Hematopoietic multipotent progenitor cell (in vitro differentiated cells): ENCODE measurements around the gene CCDC149. TPM values are rescaled to one million over a fixed set of nuclear protein-coding genes. Genes with fewer than 3 reads are reported as not detected.
"Not testable (repeated sequence)": the region's sequence is repeated elsewhere in the genome, so short reads cannot be mapped to it uniquely, and the experiment has no call there.

ENCODE experiments used
- DNase-seq, 3 donors: peaks; one replicate each; pipeline ENCODE4 v3.0.0-alpha.2; 2011 to 2015; ENCODE audit warnings: low read depth in 2 of 3, low spot score in 2 of 3
- total RNA-seq: library from RNA; depleted of rRNA; stranded (reverse); fragments of >200 nt; gene quantifications from one replicate; pipeline ENCODE4 v1.2.3, GENCODE V29; 2012

CCDC149 gene
- total RNA-seq, 1 donor: 2.7 TPM

GRCh38 chr4:24917076-24917856 is 4.4 kb upstream of the CCDC149 start:
- no peak for DNase-seq

GRCh38 chr4:24915121-24915922 is 2.5 kb upstream of the CCDC149 start:
- DNase-seq: no peak

DNA sequence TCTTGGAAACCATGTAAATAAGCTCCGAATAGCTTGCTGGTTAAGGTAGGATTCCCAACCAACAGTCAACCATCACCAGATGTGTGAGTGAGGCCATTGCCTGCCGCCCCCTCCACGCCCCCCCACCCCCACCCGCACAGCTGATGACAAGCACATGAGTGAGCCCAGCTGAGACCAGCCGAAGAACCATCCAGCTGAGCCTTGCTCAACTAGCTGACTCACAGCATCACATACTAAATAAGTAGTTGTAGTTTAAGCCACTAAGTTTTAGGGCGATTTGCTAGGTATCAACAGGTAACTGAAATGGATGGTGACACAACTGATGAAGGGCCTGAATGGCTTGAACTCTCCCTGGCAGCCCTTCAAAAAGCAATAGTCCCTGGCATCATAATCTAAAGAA is 1.6 kb upstream of the CCDC149 start:
- no peak for DNase-seq

GRCh38 chr4:24913119-24913485 is 260 bp upstream of the CCDC149 start:
- peak in 2 of 3 donors; percentile 9 to 26 for DNase-seq

- DNase-seq: no peak
These were observed 2.3 kb downstream of the CCDC149 start for GRCh38 chr4:24910499-24910898.

DNA sequence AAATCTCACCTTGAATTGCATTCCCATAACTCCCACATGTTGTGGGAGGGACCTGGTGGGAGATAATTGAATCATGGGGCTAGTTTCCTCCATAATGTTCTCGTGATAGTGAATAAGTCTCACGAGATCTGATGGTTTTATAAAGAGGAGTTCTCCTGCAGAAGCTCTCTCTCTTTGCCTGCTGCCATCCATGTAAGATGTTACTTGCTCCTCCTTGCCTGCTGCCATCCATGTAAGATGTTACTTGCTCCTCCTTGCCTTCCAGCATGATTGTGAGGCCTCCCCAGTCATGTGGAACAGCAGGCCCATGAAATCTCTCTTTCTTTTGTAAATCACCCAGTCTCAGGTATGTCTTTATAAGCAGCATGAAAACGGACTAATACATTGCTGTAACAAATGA is 3.2 kb downstream of the CCDC149 start:
- DNase-seq: not testable (repeated sequence)

DNA sequence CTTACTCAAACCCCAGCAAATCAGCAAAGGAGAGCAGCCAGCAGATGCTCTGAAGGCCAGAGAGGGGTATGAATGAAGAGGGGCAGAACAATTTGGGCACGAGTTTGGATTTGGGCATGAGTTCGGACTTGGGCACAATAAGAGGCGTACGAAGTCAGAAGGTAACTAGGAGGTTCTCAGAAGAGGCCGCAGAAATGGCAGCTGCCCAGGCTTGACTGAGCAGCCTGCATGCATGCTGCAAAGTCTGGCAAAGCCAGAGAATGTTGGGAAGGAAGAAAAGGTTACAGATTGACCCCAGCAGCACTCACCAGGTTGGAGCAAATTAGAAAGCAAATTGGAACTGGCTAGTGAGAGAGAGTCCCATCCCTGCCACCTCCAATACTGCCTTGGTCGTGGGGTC is 15.2 kb downstream of the CCDC149 start:
- DNase-seq: no peak

- no peak for DNase-seq
These were observed 15.9 kb downstream of the CCDC149 start for GRCh38 chr4:24896977-24897376.

DNA sequence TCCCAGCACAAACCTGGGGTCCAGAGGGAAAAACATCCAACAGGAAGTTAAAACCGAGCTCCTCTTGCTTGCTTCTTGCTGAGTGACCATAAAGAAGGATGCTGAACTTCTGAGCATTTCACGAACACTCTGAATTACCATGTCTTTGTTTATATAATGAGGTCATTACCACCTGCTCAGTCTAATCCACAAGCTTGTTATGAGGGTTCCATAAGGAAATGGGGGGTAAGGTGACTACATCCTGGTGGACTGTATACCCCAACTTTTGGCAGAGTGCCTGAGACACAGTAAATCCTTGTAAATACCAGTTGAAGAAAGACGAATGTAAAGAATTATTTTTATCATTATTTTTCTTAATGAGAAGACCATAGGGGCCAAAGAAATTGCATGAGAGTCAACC is 16.8 kb downstream of the CCDC149 start:
- no peak for DNase-seq

GRCh38 chr4:24895461-24895860 is 17.4 kb downstream of the CCDC149 start:
- DNase-seq: no peak

GRCh38 chr4:24894846-24895245 is 18.0 kb downstream of the CCDC149 start:
- DNase-seq: no peak

DNA sequence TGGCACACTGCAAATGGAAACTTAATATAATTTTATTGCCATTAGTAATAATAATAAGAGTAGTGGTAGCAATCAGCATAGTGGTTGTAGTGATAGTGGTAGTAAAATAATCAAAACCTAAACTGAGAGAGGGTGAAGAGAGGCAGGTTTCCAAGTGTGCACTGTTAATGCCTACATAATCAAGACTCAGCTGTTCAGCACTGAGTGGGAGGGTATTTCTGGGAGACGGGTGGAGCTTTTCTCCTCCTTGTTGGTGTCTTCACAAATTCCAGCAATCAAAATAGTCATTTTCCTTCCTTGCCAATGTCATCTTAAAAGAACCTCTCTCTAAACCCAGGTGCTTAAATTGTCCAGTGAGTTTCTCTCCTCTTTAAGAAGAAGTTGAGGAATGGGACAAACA is 18.6 kb downstream of the CCDC149 start:
- no peak for DNase-seq

DNA sequence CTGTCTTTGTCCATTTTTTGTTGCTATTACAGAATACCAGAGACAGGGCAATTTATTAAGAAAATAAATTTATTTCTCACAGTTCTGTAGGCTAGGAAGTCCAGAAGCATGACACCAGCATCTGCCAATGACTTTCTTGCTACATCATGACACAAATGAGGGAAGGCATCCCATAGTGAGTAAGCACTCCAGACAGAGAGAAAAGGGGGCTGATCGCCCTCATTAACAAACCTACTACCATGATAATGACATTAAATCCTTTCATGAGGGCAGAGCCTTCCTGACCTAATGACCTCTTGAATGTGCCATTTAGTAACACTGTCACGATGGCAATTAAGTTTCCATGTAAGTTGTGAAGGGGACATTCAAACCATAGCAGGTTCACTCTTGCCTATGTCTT is 20.1 kb downstream of the CCDC149 start:
- no peak for DNase-seq

GRCh38 chr4:24892278-24892677 is 20.6 kb downstream of the CCDC149 start:
- DNase-seq: no peak

DNA sequence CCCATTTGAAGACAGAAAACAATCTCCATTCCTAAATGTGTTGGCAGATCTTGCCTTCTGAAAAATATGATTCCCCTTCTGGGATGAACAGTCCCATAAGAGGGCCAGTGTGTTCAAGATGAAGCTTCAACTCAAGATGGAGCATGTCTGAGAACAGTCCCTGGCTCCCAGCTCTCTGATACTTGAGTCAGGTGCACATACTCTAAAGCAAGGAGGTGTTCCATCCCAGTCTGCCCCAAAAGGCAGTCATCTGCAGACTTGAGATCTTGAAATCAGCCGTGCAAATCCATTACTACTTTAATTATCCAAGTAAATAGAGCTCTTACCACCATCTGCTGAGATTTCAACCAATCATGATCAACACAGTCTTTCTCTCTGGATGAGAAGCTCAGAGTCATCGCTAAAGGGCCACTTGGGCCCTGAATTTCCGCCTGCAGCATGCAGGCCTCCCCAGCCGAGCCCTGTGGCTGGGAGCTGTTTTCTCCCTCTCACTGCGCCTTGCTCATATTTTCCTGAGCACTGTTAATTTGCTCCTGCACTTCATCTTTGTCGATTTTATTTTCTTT is 22.2 kb downstream of the CCDC149 start:
- DNase-seq: no peak

- no peak for DNase-seq
These were observed 22.9 kb downstream of the CCDC149 start for GRCh38 chr4:24889991-24890390.

DNA sequence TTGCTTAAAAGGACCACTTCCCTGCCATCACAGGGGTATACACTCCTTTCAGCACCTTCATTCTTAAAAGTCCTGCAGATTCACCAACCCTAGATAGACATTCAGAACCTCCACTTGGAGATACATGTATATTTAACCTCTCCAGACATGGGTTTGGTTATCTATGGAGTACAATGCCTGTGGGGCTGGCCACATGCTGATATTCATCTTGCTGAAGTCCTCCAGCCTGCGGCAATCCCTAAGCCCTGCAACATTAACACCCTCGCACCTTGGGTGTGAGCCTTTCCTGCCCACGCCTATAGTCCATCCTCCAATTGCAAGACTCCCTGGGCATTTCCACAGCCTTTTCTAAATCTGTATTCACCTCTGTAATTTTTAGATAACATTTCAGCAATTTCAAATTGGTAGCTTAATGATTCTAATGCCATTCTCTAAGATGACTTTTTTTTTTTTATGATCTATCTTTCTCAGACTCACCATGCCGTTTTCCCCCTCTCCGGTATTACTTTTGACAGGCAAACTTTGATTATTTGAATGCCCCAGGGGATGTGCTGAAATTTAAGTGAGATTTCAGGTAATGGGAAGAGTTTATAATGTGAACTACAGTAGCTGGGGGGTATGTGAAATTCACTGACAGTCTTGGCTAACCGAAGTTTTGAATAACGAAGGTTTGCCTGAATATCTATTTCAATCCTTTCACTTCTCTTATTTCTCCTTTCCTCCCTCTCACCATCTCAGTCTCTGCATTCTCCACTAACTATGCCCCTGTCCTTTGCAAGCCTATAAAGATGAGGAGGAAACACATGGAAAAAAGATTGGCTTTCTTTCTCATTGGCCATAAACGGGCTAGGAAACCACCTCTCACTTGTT is 24.1 kb downstream of the CCDC149 start:
- no peak for DNase-seq

GRCh38 chr4:24887881-24888430 is 24.9 kb downstream of the CCDC149 start:
- DNase-seq: no peak

DNA sequence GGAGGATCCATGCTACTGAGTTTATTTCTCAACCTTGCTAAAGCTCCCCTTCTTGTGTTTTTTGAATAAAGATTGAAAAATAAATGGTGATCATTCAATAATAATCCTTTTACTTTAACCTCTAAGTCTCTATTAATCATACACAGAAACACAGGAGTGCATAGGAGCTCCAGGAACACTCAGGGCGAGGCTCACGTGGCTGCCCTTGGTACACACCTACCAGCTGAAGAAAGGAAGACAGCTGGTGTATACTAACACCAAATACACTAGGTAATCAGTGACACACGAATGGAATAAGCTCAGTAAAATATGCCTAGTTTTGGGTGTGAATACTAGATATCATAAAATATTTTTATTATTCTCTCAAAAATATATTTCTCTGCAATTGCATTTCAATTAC is 26.2 kb downstream of the CCDC149 start:
- DNase-seq: no peak

- DNase-seq: no peak
These were observed 27.5 kb downstream of the CCDC149 start for GRCh38 chr4:24885342-24885741.

DNA sequence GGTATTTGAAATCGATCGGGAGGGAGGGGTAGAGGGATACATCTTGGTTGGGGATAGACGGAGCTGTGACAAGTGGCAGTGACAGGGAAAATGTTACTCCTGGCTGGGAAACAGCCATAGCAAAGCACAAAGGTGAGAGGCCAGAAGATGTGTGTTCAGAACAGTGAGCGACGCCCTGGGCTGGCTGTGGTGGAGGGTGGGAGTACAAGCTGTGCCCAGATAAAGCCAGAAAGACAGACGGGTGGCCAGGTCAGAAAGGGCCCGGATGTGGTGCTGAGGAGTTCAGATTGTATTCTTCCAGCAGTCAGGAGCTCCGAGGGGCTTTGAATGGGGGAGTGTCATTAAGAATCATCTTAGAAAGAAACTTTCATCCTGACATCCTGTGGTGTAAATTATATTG is 27.9 kb downstream of the CCDC149 start:
- no peak for DNase-seq
